B cell (primary cell): Measurements from ENCODE around the gene ZNF140. TPM values are rescaled to one million over a fixed set of nuclear protein-coding genes. Genes with fewer than 3 reads are reported as not detected.

ENCODE experiments used
- ATAC-seq: fragments of 200-7000 bp; cut with Tn5 transposase; one replicate; pipeline ENCODE4 v1.10.0; 2021; ENCODE audit warnings: low read depth, mild to moderate bottlenecking, moderate number of reproducible peaks, moderate library complexity
- CTCF ChIA-PET: fragments of 350-600 bp; sonication (Branson Sonifier 250); formaldehyde crosslinking; loops from one replicate; lab custom pipeline; 2021; ENCODE audit warnings: antibody characterized with exemption, inconsistent platforms; lab: Charles Lee
- POLR2A ChIA-PET: fragments of 350-600 bp; sonication (Branson Sonifier 250); formaldehyde crosslinking; loops from one replicate; lab custom pipeline; 2021; ENCODE audit warnings: antibody characterized with exemption; lab: Charles Lee
- DNase-seq: peaks from one replicate; pipeline ENCODE4 v3.0.0; 2013
- H2AFZ ChIP-seq: 2 replicates; pipeline ENCODE4 v1.6.1; 2012; ENCODE audit warnings: mild to moderate bottlenecking, low read depth, low read length; ENCODE audit not compliant: insufficient read depth, poor library complexity, severe bottlenecking
- H3K27ac ChIP-seq, 2 donors: 1 replicate in 1 of 2; 2 replicates in 1 of 2; pipeline ENCODE4 v1.5.1; 2012 to 2013; ENCODE audit warnings: low read length in 2 of 2, mild to moderate bottlenecking in 2 of 2, moderate library complexity in 1 of 2
- H3K27me3 ChIP-seq, 4 experiments: fragments of 200-600 bp in 1 of 4; sonication (generic) in 1 of 4; replicated peaks in 1 of 4; 1 replicate in 2 of 4; 2 replicates in 2 of 4; pipeline versions ENCODE4 v1.6.1 to v1.7.0; 2013 to 2016; ENCODE audit warnings: low read length in 3 of 4, mild to moderate bottlenecking in 2 of 4, mixed read lengths in 1 of 4, moderate library complexity in 1 of 4; ENCODE audit not compliant: insufficient read depth in 4 of 4, control insufficient read depth in 3 of 4; ENCODE audit errors: control extremely low read depth in 1 of 4
- H3K36me3 ChIP-seq, 2 experiments: replicated peaks in 1 of 2; 1 replicate in 1 of 2; 2 replicates in 1 of 2; pipeline versions ENCODE4 v1.6.1 to v1.7.1; 2013; ENCODE audit warnings: low read length in 1 of 2; ENCODE audit not compliant: insufficient read depth in 2 of 2, control insufficient read depth in 1 of 2; ENCODE audit errors: control extremely low read depth in 1 of 2, extremely low read depth in 1 of 2
- H3K4me1 ChIP-seq, 2 donors: fragments of 200-600 bp in 1 of 2; sonication (generic) in 1 of 2; 1 replicate in 1 of 2; 2 replicates in 1 of 2; pipeline versions ENCODE4 v1.5.1 to v1.6.1; 2013 to 2017; ENCODE audit warnings: low read length in 2 of 2; ENCODE audit not compliant: control insufficient read depth in 2 of 2, insufficient read depth in 2 of 2
- H3K4me2 ChIP-seq: replicated peaks from 2 replicates; pipeline ENCODE3; 2012; ENCODE audit warnings: mild to moderate bottlenecking, low read depth, low read length; ENCODE audit not compliant: poor library complexity, severe bottlenecking
- H3K4me3 ChIP-seq, 5 experiments: fragments of 200-600 bp in 1 of 5; sonication (generic) in 1 of 5; 1 replicate in 3 of 5; 2 replicates in 2 of 5; pipeline versions ENCODE4 v1.5.1 to v1.7.0; 2011 to 2016; ENCODE audit warnings: low read length in 4 of 5, mild to moderate bottlenecking in 4 of 5, low read depth in 2 of 5, control low read depth in 1 of 5, moderate library complexity in 1 of 5; ENCODE audit not compliant: insufficient read depth in 1 of 5; ENCODE audit errors: control extremely low read depth in 1 of 5, extremely low read depth in 1 of 5
- H3K79me2 ChIP-seq: fragments of 200-600 bp; sonication (generic); one replicate; pipeline ENCODE4 v1.6.0; 2016; ENCODE audit warnings: low read length; ENCODE audit not compliant: control insufficient read depth, insufficient read depth
- H3K9ac ChIP-seq: fragments of 200-600 bp; sonication (generic); 2 replicates; pipeline ENCODE4 v1.6.1; 2017; ENCODE audit warnings: mild to moderate bottlenecking, low read length, moderate library complexity
- H3K9me3 ChIP-seq, 3 donors: one replicate each; pipeline versions ENCODE4 v1.6.1 to v1.7.1; 2013; ENCODE audit warnings: low read length in 2 of 3; ENCODE audit not compliant: control insufficient read depth in 2 of 3, insufficient read depth in 1 of 3; ENCODE audit errors: control extremely low read depth in 1 of 3
- H4K20me1 ChIP-seq: 2 replicates; pipeline ENCODE4 v1.6.0; 2012; ENCODE audit warnings: mild to moderate bottlenecking, low read length; ENCODE audit not compliant: insufficient read depth, control insufficient read depth, poor library complexity, severe bottlenecking
- H3K27ac Mint-ChIP-seq: one replicate; pipeline ENCODE4 v1.8.0; 2021; ENCODE audit warnings: mixed read lengths
- H3K27me3 Mint-ChIP-seq: one replicate; pipeline ENCODE4 v1.8.0; 2021; ENCODE audit warnings: mixed read lengths
- H3K4me1 Mint-ChIP-seq: one replicate; pipeline ENCODE4 v1.8.0; 2021; ENCODE audit warnings: mixed read lengths
- H3K4me3 Mint-ChIP-seq: one replicate; pipeline ENCODE4 v1.8.0; 2021; ENCODE audit warnings: mixed read lengths
- H3K9me3 Mint-ChIP-seq: one replicate; pipeline ENCODE4 v1.8.0; 2022; ENCODE audit warnings: mixed read lengths; ENCODE audit not compliant: insufficient read depth
- EZH2 ChIP-seq: IDR thresholded peaks from 2 replicates; pipeline ENCODE4 v1.6.1; 2012; ENCODE audit warnings: borderline replicate concordance, low read depth, mild to moderate bottlenecking, moderate library complexity, low read length; ENCODE audit not compliant: insufficient read depth, poor library complexity, severe bottlenecking
- WGBS: methylation state at CpG from one replicate; pipeline ENCODE4 v1.1.5; 2013; ENCODE audit warnings: missing lambda C conversion rate; ENCODE audit not compliant: insufficient coverage; 5-methylcytosine and 5-hydroxymethylcytosine counted together
- intact Hi-C: fragments of 100-400 bp; cut with micrococcal nuclease; formaldehyde crosslinking; loops from one replicate; pipeline ENCODE4 v1.10.0; 2022
- polyA plus RNA-seq: library from polyadenylated mRNA; depleted of rRNA; stranded (reverse); fragments of >200 nt; gene quantifications from 2 replicates; pipeline ENCODE4 v1.2.3, GENCODE V29; 2012
- total RNA-seq, 2 donors: library from RNA; stranded (reverse); fragments of 120-200 nt in 1 of 2; gene quantifications; 1 replicate in 1 of 2; 2 replicates in 1 of 2; pipeline versions ENCODE4 v1.2.3 to v1.2.4, GENCODE V29; 2013 to 2022
- TF ChIP-seq, protein P1 (sequence below): fragments of 200-600 bp; IDR thresholded peaks from one replicate; pipeline ENCODE4 v1.8.0; 2022; ENCODE audit warnings: antibody characterized with exemption, mild to moderate bottlenecking

The ZNF140 gene
- total and polyA plus RNA-seq, 2 donors (not counting 1 experiment from before 2014, with no cell fraction given): 11.3 to 26.8 TPM

DNA sequence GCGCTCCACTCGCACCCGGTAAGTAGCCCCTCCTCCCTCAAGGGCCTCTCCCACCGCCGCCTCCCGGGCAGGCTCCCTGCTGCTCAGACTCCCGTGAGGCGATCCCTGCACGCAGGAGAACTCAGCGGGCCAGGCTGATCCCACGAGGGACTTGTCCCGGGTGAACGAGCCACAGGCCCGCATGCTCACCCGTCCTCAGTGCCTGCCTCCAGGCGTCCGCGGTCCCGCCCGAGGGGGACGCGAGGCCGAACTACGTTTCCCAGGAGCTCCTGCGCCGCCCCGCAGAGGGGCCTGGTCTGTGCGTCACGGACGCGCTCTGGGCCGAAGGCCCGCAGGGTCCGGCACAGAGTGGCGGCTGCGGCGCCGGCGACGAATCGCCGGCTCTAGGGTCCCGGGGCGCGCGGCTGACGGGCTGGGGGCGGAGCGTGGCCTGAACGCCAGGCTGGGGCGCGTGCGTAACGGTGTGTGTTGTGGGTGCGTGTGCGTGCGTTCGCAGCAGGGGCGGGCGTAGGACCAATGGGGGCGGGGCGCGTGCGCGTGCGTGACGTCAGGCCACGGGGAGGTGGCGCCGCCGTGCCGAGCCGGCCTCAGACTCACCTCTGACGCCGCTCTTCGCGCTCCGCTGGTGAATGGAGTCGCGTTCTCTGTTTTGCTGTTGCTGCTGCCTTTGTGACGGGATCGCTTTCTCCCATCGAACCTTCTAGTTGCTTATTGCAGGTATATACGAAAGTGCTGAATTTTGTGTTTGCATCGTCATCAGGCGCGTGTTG lies 49.5 kb downstream of the ZNF140 start, which contains the start of the genes ZNF10 and ZNF891:
TSS of gene ZNF10 (plus strand) at position 590 of the 770 bp plus-strand sequence. CDS start 13,866 bp downstream, outside the sequence.
TSS of gene ZNF891 (minus strand) at position 237 of the 770 bp plus-strand sequence. CDS start 8,356 bp downstream, outside the sequence.
- peak; percentile 99 for DNase-seq
- Histone ChIP-seq H3K4me2 (peak within 1 kb of the TSS; percentile 90), H3K9ac (peak within 1 kb of the TSS; percentile 88), H2AFZ (peak within 1 kb of the TSS; percentile 92), H3K4me3 (peak within 1 kb of the TSS; percentile 66 to 86 (median 77)), H3K27ac (peak within 1 kb of the TSS; percentile 98 to 99), H3K79me2 (peaks cover 51% of the 10 kb centered on the region), H3K9me3 (peaks cover 8 to 60% (median 53%) of the 10 kb centered on the region in 3 donors), H3K27me3 (no peaks in the 10 kb centered on the region), H3K4me1 (peaks cover 4 to 13% of the 10 kb centered on the region in 2 donors), H3K36me3 (peaks cover 0 to 8% of the 10 kb centered on the region in 2 experiments), H4K20me1 (no peaks in the 10 kb centered on the region)
- intact Hi-C loops: loop anchor here (1.0 to 5.0 kb wide), 9 partner anchors 50 to 358 kb away; partner anchors contain the start of genes CHFR, GOLGA3, ZNF140 and ZNF26
- peaks cover 18% of the 10 kb centered on the region for H3K9me3 Mint-ChIP-seq
- WGBS: under 1% methylated on average over 80 of the region's 87 CpGs
- H3K4me1 Mint-ChIP-seq: peaks cover 18% of the 10 kb centered on the region
- CTCF ChIA-PET: no interaction called here
- POLR2A ChIA-PET: interaction anchor here (0.5 to 1.6 kb wide), 7 partner anchors 26 to 311 kb away, joined by 3 to 12 read pairs (median 3); partner anchors contain the start of genes ZNF26 and ZNF605
- no peaks in the 10 kb centered on the region for H3K27me3 Mint-ChIP-seq
- H3K4me3 Mint-ChIP-seq: peak within 1 kb of the TSS; percentile 100
- H3K27ac Mint-ChIP-seq: peak within 1 kb of the TSS; percentile 100
- peak; percentile 85 for ATAC-seq
- TF ChIP-seq EZH2: no peak
- TF ChIP-seq, protein P1, sequence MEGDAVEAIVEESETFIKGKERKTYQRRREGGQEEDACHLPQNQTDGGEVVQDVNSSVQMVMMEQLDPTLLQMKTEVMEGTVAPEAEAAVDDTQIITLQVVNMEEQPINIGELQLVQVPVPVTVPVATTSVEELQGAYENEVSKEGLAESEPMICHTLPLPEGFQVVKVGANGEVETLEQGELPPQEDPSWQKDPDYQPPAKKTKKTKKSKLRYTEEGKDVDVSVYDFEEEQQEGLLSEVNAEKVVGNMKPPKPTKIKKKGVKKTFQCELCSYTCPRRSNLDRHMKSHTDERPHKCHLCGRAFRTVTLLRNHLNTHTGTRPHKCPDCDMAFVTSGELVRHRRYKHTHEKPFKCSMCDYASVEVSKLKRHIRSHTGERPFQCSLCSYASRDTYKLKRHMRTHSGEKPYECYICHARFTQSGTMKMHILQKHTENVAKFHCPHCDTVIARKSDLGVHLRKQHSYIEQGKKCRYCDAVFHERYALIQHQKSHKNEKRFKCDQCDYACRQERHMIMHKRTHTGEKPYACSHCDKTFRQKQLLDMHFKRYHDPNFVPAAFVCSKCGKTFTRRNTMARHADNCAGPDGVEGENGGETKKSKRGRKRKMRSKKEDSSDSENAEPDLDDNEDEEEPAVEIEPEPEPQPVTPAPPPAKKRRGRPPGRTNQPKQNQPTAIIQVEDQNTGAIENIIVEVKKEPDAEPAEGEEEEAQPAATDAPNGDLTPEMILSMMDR: no peak
